ENCODE results near the gene MPND. TPM values are rescaled to one million over a fixed set of nuclear protein-coding genes. Genes with fewer than 3 reads are reported as not detected.

The MPND gene
- total RNA-seq, 2 experiments from 2014 or later = 7.2 to 19.1 TPM

DNA sequence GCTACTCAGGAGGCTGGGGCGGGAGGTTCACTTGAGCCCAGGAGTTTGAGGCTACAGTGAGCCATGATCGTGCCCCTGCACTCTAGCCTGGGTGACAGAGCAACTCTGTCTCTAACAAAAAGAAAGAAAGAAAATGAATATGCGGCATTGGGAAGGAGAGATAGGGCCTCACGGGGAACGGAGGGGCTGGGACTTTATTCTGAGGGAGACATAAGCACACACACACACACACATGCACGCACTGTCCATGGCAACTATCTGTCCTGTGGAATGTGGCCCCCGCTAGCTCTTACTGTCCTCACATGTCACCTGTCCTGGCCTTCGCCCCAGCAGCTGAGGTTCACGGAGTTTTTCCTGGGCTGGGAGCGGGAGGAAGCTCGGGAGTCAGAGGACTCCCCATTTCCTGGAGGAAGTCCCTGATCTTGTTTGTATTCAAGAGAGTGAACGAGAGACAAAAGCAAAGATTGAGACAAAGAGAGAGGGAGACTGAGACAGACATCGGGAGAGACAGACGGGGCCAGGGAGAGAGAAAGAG, 5.4 kb upstream of the MPND start:
- Histone ChIP-seq H3K79me2 (ENCODE audit: insufficient read depth, low read depth, low read length) (no peaks in the 10 kb centered on the region), H2AFZ (ENCODE audit: low read length) (peak overlapping the region; percentile 37), H3K4me2 (ENCODE audit: low read length) (peak overlapping the region; percentile 25), H3K4me1 (ENCODE audit: insufficient read depth, low read length, poor library complexity, severe bottlenecking) (peaks cover 9% of the 10 kb centered on the region), H3K9me2 (ENCODE audit: insufficient read depth, low read length) (no peaks in the 10 kb centered on the region), H3K27ac (ENCODE audit: low read depth, low read length, poor library complexity, severe bottlenecking) (no peak overlapping the region), H3K36me3 (ENCODE audit: insufficient read depth, low read length) (no peaks in the 10 kb centered on the region), H3K9me3 (ENCODE audit: low read length) (no peaks in the 10 kb centered on the region), H3K4me3 (ENCODE audit: low read depth, low read length, poor library complexity, severe bottlenecking) (peak overlapping the region; percentile 1), H4K20me1 (ENCODE audit: insufficient read depth, low read length) (no peaks in the 10 kb centered on the region)
- DNase-seq (ENCODE audit: low spot score) = no peak
- TF ChIP-seq, protein P1, sequence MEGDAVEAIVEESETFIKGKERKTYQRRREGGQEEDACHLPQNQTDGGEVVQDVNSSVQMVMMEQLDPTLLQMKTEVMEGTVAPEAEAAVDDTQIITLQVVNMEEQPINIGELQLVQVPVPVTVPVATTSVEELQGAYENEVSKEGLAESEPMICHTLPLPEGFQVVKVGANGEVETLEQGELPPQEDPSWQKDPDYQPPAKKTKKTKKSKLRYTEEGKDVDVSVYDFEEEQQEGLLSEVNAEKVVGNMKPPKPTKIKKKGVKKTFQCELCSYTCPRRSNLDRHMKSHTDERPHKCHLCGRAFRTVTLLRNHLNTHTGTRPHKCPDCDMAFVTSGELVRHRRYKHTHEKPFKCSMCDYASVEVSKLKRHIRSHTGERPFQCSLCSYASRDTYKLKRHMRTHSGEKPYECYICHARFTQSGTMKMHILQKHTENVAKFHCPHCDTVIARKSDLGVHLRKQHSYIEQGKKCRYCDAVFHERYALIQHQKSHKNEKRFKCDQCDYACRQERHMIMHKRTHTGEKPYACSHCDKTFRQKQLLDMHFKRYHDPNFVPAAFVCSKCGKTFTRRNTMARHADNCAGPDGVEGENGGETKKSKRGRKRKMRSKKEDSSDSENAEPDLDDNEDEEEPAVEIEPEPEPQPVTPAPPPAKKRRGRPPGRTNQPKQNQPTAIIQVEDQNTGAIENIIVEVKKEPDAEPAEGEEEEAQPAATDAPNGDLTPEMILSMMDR (conservative IDR thresholded peaks at IDR 0.05; ENCODE audit: low read length) = no peak
- TF ChIP-seq EZH2phosphoT487 (IDR thresholded peaks at IDR 0.05; ENCODE audit: borderline replicate concordance, low read depth, low read length) = no peak
- ChIA-PET POLR2A (no interaction called here), CTCF (ENCODE audit: unreplicated experiment) (no interaction called here)
- BruUV-seq (replicated peaks) = no TSS peak
- intact Hi-C loops (cut with micrococcal nuclease; ENCODE audit: unreplicated experiment) = no loop called here

DNA sequence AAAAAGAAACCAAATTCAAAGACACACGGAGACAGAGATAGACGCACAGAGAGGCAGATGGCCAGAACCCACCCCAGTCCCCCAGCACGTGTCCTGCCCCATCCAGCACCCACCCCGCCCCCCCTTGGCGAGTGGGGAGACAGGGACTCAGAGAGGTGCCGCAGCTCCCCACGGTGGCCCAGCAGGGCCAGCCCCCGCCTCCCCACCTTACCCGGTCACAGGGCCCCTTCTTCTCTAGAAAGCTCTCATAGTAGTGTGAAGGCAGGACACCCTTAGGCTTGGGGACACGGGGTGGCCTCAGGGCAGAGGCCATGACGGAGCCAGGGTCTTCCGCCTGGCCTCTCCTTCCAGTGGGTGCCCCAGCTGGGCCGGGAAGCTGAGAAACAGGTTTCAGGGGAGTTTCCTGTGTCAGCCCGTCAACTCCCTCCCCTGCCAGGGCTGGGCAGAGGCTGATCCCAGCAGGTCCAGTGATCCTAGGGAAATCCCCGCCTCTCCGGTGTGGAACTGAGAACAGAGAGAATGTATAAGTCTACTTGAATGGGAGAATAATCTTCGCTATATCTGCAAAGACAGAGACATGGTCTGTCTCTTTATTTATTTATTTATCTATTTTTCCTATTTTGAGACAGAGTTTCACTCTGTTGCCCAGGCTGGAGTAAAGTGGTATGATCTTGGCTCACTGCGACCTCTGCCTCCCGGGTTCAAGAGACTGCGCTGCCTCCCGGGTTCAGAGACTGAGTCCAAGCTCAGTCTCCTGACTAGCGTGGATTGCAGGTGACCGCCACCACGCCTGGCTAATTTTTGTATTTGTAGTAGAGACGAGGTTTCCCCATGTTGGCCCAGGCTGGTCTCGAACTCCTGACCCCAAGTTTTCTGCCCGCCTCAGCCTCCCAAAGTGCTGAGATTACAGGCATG, 4.7 kb upstream of the MPND start, which contains the start of gene STAP2:
Gene STAP2, minus strand, starts transcription at position 387 of the 915 bp plus-strand sequence. Its CDS starts 74 bp downstream, at position 313.
- ChIA-PET CTCF (ENCODE audit: unreplicated experiment) (no interaction called here), POLR2A (no interaction called here)
- Histone ChIP-seq H2AFZ (ENCODE audit: low read length) (peak within 1 kb of the TSS; percentile 37), H3K4me3 (ENCODE audit: low read depth, low read length, poor library complexity, severe bottlenecking) (peak within 1 kb of the TSS; percentile 1), H3K27ac (ENCODE audit: low read depth, low read length, poor library complexity, severe bottlenecking) (no peak within 1 kb of the TSS), H3K9me2 (ENCODE audit: insufficient read depth, low read length) (no peaks in the 10 kb centered on the region), H4K20me1 (ENCODE audit: insufficient read depth, low read length) (no peaks in the 10 kb centered on the region), H3K36me3 (ENCODE audit: insufficient read depth, low read length) (no peaks in the 10 kb centered on the region), H3K4me1 (ENCODE audit: insufficient read depth, low read length, poor library complexity, severe bottlenecking) (peaks cover 9% of the 10 kb centered on the region), H3K79me2 (ENCODE audit: insufficient read depth, low read depth, low read length) (no peaks in the 10 kb centered on the region), H3K9me3 (ENCODE audit: low read length) (no peaks in the 10 kb centered on the region), H3K4me2 (ENCODE audit: low read length) (peak within 1 kb of the TSS; percentile 25)
- TF ChIP-seq, protein P1 (conservative IDR thresholded peaks at IDR 0.05; ENCODE audit: low read length) = no peak
- TF ChIP-seq EZH2phosphoT487 (IDR thresholded peaks at IDR 0.05; ENCODE audit: borderline replicate concordance, low read depth, low read length) = no peak
- no TSS peak for BruUV-seq (replicated peaks)
- DNase-seq (ENCODE audit: low spot score) = no peak
- intact Hi-C loops (cut with micrococcal nuclease; ENCODE audit: unreplicated experiment) = no loop called here

All from OCI-LY7 (cell line).